HT-29 (cell line): ENCODE results near the gene ROR2. TPM values are rescaled to one million over a fixed set of nuclear protein-coding genes. Genes with fewer than 3 reads are reported as not detected.
"Not testable (repeated sequence)": the region's sequence is repeated elsewhere in the genome, so short reads cannot be mapped to it uniquely, and the experiment has no call there.

Experiments
- DNase-seq: peaks from one replicate; pipeline ENCODE4 v3.0.0-alpha.2; 2015; ENCODE audit warnings: low spot score
- total RNA-seq: library from RNA; depleted of rRNA; stranded (reverse); fragments of >200 nt; shearing (Covaris generic); gene quantifications from 2 replicates; pipeline ENCODE4 v1.2.3, GENCODE V29; 2014

ROR2 gene
- total RNA-seq, 1 experiment from 2014 or later = not detected

DNA sequence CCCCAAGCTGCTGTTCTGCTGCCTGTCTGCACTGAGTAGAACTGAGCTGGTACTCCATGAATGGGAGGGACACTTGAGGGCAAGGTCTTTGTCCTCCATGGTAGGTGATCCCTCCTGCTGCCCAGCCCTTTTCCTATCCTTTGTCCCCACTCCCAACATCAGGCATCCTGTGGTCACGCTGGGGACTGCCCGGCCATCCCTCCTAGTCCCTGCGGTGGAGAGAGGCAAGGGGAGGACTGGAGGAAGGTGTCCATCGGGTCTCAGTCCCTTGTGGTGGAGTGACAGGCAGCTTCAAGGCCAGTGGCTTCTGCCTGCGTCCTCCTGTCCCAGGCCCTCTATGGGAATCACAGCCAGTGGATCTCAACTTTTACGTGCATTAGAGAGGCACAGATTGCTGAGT lies 25.9 kb downstream of the ROR2 start:
- DNase-seq = no peak

- no peak for DNase-seq
Measured at GRCh38 chr9:91923145-91923544, 26.9 kb downstream of the ROR2 start.

- no peak for DNase-seq
Measured at GRCh38 chr9:91921371-91921770, 28.7 kb downstream of the ROR2 start.

- no peak for DNase-seq
Measured at GRCh38 chr9:91920630-91921350, 29.2 kb downstream of the ROR2 start.

- no peak for DNase-seq
Measured at GRCh38 chr9:91919621-91920020, 30.4 kb downstream of the ROR2 start.

DNA sequence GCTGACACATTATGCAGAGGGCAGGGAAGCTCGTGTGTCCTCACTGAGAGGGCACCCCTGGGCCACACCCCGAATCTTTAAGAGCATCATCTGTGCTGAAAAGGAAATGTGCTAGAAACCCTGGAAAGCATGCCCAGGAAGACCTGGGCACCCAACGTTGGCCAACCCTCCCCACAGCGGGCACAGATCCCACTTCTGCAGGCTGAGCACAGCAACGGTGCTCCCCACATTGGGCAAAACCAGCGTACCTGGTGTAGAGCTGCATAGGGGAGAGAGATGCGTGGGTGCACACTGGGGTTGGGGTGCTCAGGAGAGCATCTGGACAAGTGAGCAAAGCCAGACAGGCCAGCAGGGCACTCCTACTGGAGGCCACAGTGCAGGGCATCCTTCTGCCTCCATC lies 32.6 kb downstream of the ROR2 start:
- DNase-seq = no peak

DNA sequence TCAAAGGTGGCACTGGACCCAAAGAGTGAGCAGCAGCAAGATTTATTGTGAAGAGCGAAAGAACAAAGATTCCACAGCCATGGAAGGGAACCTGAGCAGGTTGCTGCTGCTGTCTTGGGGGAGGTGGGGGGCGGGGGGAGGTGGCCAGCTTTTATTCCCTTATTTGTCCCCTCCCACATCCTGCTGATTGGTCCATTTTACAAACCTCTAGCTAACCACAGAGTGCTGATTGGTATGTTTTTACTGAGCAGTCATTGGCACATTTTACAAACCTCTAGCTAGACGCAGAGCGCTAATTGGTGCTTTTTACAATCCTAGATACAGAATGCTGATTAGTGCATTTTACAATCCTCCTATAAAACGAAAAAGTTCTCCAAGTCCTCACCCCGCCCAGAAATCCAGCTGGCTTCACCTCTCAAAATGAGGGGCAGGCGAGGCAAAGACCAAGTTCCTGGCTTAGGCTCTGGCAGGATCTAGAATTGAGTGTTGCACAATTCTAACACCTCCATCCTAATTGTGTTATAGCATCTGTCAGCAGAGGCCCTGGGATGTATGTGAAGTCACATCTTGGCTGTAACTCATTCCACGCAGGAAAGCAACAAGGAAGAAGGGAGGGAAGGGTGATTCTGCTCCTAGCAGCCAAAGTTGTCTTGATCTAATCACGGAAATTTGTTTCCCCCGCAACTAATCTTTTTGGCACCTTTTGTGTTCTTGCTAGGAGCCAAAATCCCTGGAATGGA lies 34.3 kb downstream of the ROR2 start:
- DNase-seq = no peak

GRCh38 chr9:91914937-91915336 lies 35.1 kb downstream of the ROR2 start:
- DNase-seq = no peak

- DNase-seq = no peak
Measured at GRCh38 chr9:91914404-91914803, 35.6 kb downstream of the ROR2 start.

- no peak for DNase-seq
Measured at GRCh38 chr9:91913986-91914385, 36.0 kb downstream of the ROR2 start.

GRCh38 chr9:91913096-91913495 lies 36.9 kb downstream of the ROR2 start:
- no peak for DNase-seq

GRCh38 chr9:91911657-91912056 lies 38.4 kb downstream of the ROR2 start:
- DNase-seq = no peak

GRCh38 chr9:91909256-91909655 lies 40.8 kb downstream of the ROR2 start:
- not testable (repeated sequence) for DNase-seq

- DNase-seq = no peak
Measured at GRCh38 chr9:91908746-91909145, 41.3 kb downstream of the ROR2 start.

DNA sequence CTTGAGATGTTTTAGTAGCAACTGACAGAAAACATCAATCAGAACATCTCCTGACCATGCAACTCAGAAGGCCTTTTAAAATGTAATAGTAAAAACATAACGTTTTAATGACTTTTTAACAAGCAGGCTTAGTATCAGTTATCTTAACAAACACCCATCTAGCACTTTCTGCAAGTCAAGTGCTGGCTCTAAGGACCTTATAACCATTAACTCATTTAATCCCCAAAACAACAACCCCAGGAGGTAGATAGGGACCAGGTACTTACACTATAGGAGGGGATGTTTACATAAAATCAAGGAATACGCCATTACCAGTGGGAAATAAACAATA lies 41.8 kb downstream of the ROR2 start:
- DNase-seq = no peak

DNA sequence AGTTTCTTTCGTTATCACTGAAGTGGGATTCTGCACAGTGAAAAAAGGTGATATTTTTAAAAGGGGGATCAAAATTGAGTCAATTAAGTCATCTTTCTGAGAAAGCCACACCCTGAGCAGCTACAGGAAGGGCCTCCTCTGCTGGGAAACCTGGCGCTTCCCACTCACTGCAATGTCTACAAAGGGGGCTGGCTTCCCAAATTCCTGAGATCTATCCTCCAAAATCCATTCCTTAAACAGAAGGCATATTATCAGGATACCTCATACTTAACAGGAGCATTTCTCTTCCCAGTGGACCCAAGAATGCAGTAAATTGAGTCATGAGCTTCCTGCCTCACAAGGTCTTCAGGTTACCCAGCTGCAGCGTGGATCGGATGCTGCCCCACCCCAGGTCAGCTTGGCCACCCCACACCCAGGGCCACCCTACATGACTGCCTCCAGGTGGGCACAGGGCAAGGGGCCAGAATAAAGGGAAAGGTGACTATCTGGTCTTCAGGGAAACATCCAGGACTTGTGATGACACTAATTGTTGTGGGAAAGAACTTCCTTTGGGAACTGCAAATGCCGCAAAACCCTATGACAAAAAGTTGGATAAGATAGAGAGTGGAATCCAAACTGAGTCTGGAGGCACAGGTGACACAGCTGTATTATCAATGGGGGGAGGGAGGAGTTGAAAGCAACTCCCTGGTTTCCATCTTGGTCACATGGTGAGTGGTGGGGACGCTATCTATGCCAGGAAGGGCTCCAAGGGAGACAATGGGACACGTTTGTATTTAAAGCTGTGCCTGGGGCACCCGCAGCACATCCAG lies 42.3 kb downstream of the ROR2 start:
- DNase-seq = no peak

DNA sequence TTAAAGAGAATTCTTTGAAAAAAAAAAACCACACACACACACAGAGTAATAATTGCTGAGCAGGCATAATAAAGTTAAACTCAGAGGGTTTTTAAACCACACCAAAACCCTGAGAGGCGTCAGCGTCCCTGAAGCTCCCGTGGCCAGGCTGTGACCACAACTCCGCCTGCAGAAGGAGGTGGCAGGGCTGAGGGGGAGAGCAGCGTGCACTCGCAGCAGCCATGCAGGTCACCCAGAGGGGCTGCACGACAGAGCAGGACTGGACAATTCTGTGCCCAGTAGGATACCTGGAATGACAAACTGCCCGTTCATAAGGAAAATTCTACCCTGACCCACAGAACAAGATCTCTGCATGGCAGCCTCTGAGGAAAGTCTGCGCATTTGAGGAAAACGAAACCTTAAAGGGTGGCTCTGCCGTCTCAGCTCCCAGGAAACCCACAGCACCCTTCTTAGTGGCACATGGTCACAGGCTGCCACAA lies 44.0 kb downstream of the ROR2 start:
- DNase-seq = no peak

DNA sequence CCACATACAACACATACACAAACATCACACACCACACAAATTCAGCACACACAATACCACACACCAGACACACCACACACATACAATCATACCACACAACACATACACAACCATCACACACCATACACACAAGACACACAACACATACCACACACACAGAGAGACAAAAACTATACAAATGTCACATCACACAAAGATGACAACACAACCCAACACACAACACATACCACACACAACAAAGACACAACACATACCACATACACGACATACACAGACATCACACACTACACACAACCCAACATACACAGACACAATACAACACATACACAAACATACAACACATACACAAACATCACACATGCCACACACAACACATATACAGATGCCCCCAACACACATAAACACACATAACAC lies 44.8 kb downstream of the ROR2 start:
- no peak for DNase-seq

DNA sequence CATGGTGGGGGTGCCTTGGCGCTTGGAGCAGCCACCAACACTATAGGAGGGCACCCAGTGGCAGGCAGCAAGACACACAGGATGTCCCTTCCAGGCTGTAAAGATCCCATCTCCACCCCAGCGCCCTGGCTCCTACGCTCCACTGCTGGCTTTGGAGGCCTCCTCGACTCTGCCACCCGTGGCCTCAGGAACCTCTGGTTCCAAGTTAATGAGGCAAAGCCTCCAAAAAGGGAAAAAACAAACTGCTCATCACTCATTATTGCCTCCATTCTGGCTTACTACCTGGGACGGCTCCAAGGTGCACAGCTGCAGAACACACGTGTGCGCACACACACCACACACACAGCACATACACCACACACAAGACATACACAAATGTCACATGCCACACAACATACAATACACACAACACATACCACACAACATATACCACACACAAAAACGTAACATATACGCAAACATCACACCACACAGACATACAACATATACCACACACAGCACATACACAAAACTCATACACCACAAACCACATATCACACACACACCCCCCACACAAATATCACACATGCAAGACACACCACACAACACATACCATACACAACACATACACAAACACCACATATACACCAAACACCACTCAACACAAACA lies 45.3 kb downstream of the ROR2 start:
- no peak for DNase-seq

DNA sequence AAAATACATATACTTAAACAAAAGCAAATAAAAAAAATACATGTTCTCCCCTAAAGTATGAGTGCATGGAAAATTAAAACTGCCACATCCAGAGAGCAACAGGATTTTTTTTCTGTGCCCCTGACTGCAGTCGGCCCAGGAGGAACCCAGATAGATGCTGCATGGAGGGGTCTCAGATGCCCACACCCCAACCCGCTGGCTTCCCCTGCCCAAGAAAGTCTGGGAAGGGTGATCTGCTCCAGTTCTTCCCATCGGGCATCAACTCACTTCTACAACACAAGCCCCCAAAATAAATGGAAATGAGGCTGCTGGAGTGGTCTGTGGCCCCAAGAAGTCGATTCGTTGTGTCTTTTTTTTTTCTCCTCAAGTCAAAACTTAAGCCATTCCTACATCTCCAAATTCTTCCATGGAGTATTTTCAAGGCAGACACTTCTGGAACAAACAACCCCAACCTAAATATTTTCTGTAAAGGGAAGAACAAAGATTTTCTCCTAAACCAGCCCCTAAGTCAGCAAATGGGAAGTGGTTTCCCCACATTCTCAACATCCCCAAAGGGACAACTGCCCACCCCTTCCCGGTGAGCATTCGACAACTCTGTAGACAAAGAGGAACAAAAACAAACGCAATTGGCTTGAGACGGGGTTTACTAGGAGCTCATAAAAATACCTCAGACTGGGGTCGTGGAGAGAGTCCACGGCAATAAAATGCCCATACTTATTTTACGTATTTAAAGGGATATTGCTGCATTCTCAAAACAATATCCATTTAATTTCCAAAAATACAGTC lies 46.7 kb downstream of the ROR2 start:
- no peak for DNase-seq

DNA sequence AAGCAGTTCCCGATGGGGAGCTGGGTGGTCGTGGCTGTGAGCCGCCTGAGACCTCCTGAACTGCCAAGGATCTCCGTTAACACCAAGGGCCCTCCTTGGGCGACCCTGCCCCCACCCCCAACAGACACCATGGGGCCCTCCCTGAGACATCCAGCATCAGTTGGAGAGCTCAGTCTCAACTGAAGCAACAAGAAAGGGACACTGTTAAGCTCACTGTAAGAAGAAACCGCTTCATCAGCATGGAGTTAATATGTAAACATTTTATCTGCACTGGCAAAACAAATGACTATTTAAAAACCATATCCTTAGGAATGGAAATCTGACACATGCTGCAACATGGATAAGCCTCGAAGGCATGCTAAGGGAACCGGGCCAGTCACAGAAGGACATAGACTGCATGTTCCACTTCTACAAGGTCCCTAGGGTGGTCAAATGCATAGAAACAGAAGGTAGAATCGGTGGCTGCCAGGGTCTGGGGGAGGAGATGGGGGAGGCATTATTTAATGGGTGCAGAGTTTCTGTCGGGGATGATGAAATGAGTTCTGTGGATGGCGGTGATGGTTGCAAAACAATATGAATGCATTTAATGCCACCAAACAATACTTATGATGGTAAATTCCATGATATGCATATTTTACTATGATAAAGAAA lies 47.4 kb downstream of the ROR2 start:
- no peak for DNase-seq
